Omental fat pad (tissue), 4 donors: ENCODE data around the gene MCCD1. TPM values are rescaled to one million over a fixed set of nuclear protein-coding genes. Genes with fewer than 3 reads are reported as not detected.

Experiments used
- ATAC-seq: fragments of 150-250 bp; one replicate; pipeline ENCODE4 v1.9.1; 2016; ENCODE audit warnings: mild to moderate bottlenecking, moderate library complexity; ENCODE audit not compliant: low FRiP score
- DNase-seq: peaks from one replicate; pipeline ENCODE4 v3.0.0-alpha.2; 2019; ENCODE audit warnings: low spot score
- total RNA-seq, 4 donors: library from RNA; depleted of rRNA; stranded (reverse); fragments of >200 nt; gene quantifications; one replicate each; pipeline ENCODE4 v1.1.0, GENCODE V29; 2016
- TF ChIP-seq, protein P1 (sequence below), 3 donors: fragments of 450-650 bp; IDR thresholded peaks; one replicate each; pipeline ENCODE4 v1.5.1; 2016 to 2017; ENCODE audit warnings: antibody characterized with exemption in 3 of 3, mild to moderate bottlenecking in 3 of 3, moderate library complexity in 2 of 3

Gene MCCD1
- total RNA-seq, 4 donors from 2014 or later = not detected

DNA sequence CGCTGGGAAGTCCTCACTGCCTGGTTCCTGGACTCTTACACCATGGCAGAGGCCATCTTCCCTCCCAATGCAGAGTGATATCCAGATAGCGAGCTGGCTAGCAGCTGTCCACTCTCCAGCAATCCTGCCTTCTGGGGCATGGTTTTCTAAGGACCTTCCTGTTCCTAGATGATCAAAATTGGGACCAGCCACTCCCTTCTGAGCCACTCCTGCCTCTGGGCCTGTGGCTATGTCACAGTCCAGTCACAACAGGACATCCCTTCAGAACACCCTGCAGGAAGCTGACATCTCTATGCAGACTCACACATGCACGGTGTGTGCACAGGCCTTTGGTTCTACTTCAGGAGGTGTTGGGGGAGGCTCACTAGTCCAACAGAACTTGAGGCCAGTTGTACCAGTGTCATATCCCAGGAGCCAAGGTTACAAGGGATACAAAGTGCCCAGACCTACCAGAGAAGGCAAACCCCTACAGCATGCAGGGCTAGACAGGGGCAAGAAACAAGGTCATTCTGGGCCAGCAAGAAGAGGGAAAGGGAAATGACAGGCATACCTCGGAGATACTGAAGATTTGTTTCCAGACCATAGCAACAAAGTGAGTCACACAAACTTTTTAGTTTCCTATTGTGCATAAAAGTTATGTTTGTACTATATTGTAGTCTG lies 2.7 kb upstream of the MCCD1 start:
- ATAC-seq (no peak), DNase-seq (no peak)
- TF ChIP-seq, protein P1, sequence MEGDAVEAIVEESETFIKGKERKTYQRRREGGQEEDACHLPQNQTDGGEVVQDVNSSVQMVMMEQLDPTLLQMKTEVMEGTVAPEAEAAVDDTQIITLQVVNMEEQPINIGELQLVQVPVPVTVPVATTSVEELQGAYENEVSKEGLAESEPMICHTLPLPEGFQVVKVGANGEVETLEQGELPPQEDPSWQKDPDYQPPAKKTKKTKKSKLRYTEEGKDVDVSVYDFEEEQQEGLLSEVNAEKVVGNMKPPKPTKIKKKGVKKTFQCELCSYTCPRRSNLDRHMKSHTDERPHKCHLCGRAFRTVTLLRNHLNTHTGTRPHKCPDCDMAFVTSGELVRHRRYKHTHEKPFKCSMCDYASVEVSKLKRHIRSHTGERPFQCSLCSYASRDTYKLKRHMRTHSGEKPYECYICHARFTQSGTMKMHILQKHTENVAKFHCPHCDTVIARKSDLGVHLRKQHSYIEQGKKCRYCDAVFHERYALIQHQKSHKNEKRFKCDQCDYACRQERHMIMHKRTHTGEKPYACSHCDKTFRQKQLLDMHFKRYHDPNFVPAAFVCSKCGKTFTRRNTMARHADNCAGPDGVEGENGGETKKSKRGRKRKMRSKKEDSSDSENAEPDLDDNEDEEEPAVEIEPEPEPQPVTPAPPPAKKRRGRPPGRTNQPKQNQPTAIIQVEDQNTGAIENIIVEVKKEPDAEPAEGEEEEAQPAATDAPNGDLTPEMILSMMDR (IDR thresholded peaks at IDR 0.05) = no peak

DNA sequence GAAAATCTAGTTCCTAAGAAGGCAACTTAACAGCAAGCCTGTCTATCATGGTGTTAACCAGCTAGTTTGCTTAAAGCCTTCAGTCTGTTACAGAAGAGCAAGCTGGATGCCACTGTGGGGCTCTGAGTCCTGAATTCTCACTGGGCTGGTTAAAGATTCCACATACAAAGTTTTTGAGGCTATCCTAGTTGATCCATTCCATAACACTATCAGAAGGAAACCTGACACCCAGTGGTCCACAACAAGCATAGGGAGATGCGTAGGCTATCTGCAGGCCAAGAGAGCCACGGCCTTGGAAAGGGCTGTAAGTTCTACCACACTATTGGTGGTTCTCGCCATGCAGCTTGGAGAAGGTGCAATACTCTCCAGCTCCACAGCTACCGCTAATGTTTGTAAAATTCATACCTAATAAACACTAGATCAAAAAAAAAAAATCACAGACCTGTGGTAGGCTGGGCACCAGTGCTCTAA lies 420 bp upstream of the MCCD1 start:
- no peak for ATAC-seq
- TF ChIP-seq, protein P1 (IDR thresholded peaks at IDR 0.05) = no peak
- DNase-seq = no peak

- TF ChIP-seq, protein P1 (IDR thresholded peaks at IDR 0.05) = no peak
- DNase-seq (no peak), ATAC-seq (no peak)
These were observed 778 bp downstream of the MCCD1 start for GRCh38 chr6:31529329-31530150.

GRCh38 chr6:31530659-31531058 lies 1.9 kb downstream of the MCCD1 start:
- ATAC-seq (no peak), DNase-seq (no peak)
- TF ChIP-seq, protein P1 (IDR thresholded peaks at IDR 0.05) = no peak

GRCh38 chr6:31531162-31531561 lies 2.4 kb downstream of the MCCD1 start:
- no peak for ATAC-seq
- DNase-seq = no peak
- TF ChIP-seq, protein P1 (IDR thresholded peaks at IDR 0.05) = no peak

- no peak for ATAC-seq
- DNase-seq = no peak
These were observed 3.2 kb downstream of the MCCD1 start for GRCh38 chr6:31531771-31532643.

More at GRCh38 chr6:31531771-31532643, 3.2 kb downstream of the MCCD1 start:
- TF ChIP-seq, protein P1 (IDR thresholded peaks at IDR 0.05) = no peak
